ENCODE measurements around the gene DERA. TPM values are rescaled to one million over a fixed set of nuclear protein-coding genes. Genes with fewer than 3 reads are reported as not detected.

The DERA gene
- total RNA-seq, 2 donors from 2014 or later: 26.5 to 29.4 TPM

DNA sequence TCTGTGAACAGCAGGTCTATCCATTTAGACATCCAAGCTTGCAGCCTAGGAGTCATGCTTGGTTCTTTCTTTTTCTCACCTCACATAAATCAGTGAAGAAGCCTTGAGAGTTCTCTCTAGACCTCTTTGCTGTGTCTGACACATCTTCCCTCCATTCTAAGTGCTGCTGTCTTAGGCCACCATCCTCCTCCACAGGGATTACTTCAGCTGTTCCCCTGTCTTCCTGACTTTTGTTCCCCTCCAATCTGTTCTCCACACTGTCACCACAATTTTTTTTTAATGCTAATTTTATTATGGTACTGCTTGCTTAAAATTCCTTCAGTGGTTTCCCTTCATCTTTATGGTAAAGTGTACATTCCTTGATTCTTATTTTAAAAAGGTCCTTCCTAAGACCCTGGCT lies 71.8 kb downstream of the DERA start:
- H3K27ac Mint-ChIP-seq: no peak overlapping the region
- no peak for DNase-seq
- ATAC-seq (replicated peaks in 1 of 2): no peak
- H3K9me3 Mint-ChIP-seq: peaks cover 0 to 2% of the 10 kb centered on the region in 2 donors
- H3K4me3 Mint-ChIP-seq: no peak overlapping the region
- no peaks in the 10 kb centered on the region for H3K27me3 Mint-ChIP-seq (ENCODE audit: low read depth)
- peaks cover 11 to 12% of the 10 kb centered on the region in 2 donors for H3K36me3 Mint-ChIP-seq (ENCODE audit: insufficient read depth in 2 of 2)
- H3K4me1 Mint-ChIP-seq (ENCODE audit: low read depth): no peaks in the 10 kb centered on the region

GRCh38 chr12:15984097-15984800 lies 73.1 kb downstream of the DERA start:
- DNase-seq: no peak
- Mint-ChIP-seq H3K4me1 (ENCODE audit: low read depth) (no peaks in the 10 kb centered on the region), H3K4me3 (no peak overlapping the region), H3K9me3 (peaks cover 0 to 2% of the 10 kb centered on the region in 2 donors), H3K27me3 (ENCODE audit: low read depth) (no peaks in the 10 kb centered on the region), H3K36me3 (ENCODE audit: insufficient read depth in 2 of 2) (peaks cover 11 to 12% of the 10 kb centered on the region in 2 donors), H3K27ac (peak overlapping the region; percentile 54)
- no peak for ATAC-seq (replicated peaks in 1 of 2)

DNA sequence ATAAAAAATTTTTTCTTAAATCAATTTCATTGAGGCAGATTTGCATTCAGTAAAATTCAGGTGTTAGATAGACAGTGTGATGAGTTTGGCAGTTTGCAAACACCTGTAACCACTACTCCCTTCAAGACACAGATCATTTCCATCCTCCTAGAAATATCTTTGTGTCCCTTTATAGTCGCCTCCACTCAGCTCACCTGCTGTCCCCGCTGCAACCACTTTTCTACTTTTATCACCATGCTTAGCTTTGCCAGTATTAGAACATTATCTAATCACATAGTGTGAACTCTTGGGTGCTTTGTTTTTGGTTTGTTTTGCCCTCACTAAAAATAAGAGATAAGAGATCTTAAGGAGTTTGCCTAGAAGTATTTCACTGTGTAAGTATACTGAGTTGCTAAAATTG lies 73.8 kb downstream of the DERA start:
- peak overlapping the region; percentile 70 for H3K27ac Mint-ChIP-seq
- ATAC-seq (replicated peaks in 1 of 2) (no peak), DNase-seq (no peak)
- no peak overlapping the region for H3K4me3 Mint-ChIP-seq
- H3K4me1 Mint-ChIP-seq (ENCODE audit: low read depth): no peaks in the 10 kb centered on the region
- peaks cover 11 to 12% of the 10 kb centered on the region in 2 donors for H3K36me3 Mint-ChIP-seq (ENCODE audit: insufficient read depth in 2 of 2)
- H3K9me3 Mint-ChIP-seq: peaks cover 0 to 2% of the 10 kb centered on the region in 2 donors
- H3K27me3 Mint-ChIP-seq (ENCODE audit: low read depth): no peaks in the 10 kb centered on the region

DNA sequence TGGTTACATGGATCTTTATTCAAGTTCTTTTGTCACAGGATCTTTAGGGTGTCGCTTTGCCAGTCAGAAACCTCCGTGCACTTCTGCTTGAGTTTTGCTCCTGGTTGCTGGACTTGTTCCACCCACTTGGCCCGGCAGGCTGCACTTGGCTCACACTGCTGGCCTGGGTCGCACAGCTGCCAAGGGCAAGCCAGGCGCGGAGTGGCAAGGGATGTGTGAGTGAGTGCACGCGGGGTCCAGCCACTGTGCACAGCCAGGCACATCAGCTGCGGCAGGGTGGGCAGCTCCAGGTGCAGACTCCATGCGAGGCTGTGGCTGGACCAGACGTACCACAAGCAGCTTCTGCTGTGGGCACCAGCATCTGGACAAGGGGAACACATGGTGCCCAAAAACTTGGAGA lies 76.6 kb downstream of the DERA start:
- Mint-ChIP-seq H3K4me1 (ENCODE audit: low read depth) (no peaks in the 10 kb centered on the region), H3K36me3 (ENCODE audit: insufficient read depth in 2 of 2) (peaks cover 14 to 18% of the 10 kb centered on the region in 2 donors), H3K27ac (no peak overlapping the region), H3K4me3 (no peak overlapping the region), H3K9me3 (peaks cover 0 to 2% of the 10 kb centered on the region in 2 donors), H3K27me3 (ENCODE audit: low read depth) (no peaks in the 10 kb centered on the region)
- DNase-seq: no peak
- ATAC-seq (replicated peaks in 1 of 2): no peak

DNA sequence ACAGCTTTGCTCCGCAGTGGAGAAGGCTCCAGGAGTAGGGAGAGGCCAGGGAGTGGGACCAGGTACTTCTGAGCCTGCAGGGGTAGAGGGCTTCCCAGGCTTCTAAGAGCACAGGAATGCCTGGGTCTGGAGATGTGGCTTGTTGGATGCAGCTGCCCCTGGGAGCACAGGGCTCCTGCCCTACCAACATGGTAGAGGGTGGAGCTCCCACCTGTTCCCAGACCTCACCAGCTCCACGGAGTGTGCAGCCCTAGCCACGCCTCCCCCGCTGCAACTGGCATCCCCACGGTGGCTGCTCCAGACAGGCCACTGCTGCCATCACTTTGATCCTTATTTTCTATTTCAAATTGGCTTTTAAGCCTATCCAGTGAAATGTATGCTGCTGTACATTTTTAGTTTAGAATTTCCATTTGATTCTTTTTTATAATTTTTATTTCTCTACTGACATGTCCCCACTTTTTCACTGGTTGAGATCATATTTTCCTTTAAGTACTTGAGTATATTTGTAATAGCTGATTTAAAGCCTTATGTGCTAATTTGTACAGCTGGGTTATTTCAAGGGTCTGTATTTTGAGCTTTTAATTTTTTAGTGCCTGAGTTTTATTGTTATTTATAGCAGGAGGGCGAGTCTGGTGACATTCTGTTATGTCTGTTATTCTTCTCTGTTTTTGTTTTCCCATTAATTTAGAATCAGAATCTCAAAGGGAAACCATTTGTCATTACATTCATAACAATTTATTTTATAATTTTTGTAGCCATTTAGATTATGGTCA lies 78.0 kb downstream of the DERA start:
- Mint-ChIP-seq H3K9me3 (peaks cover 0 to 2% of the 10 kb centered on the region in 2 donors), H3K4me1 (ENCODE audit: low read depth) (no peaks in the 10 kb centered on the region), H3K27me3 (ENCODE audit: low read depth) (no peaks in the 10 kb centered on the region), H3K27ac (no peak overlapping the region), H3K4me3 (no peak overlapping the region), H3K36me3 (ENCODE audit: insufficient read depth in 2 of 2) (peaks cover 14 to 16% of the 10 kb centered on the region in 2 donors)
- DNase-seq (no peak), ATAC-seq (replicated peaks in 1 of 2) (no peak)

DNA sequence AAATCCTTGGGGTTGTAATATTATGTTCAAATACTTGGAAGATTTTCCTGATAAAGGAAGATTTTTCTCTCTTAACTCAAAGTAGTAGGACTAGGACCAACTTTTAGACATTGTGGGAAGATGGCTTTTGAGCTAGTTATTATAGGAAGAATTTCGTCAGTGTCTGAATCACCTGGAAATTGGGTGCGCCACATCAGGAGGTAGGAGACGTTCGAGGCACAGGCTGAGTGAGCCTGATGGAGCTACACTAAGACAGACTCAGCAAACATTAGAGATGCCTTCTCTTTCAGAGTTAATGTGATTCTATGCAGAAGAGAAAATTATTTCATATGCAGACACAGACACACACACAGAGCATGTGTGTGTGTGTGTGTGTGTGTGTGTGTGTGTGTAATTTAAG lies 84.7 kb downstream of the DERA start:
- H3K4me1 Mint-ChIP-seq (ENCODE audit: low read depth): no peaks in the 10 kb centered on the region
- ATAC-seq (replicated peaks in 1 of 2): no peak
- H3K27ac Mint-ChIP-seq: no peak overlapping the region

DNA sequence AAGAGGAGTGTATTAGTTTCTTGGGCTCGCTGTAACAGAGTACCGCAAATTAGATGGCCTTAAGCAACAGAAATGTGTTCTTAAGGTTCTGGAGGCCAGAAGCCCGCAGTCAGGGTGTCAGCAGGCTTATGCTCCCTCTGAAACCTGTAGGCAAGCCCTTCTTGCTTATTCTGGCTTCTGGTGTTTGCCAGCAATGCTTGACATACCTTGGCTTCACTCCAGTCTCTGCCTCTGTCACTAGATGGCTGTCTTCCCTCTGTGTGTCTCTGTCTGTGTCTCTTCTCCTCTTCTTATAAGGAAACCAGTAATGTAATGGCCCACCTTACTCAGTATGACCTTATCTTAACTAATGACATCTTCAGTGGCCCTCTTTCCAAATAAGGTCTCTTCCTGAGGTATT lies 85.1 kb downstream of the DERA start:
- Mint-ChIP-seq H3K36me3 (ENCODE audit: insufficient read depth in 2 of 2) (peaks cover 0 to 6% of the 10 kb centered on the region in 2 donors), H3K9me3 (no peaks in the 10 kb centered on the region), H3K27me3 (ENCODE audit: low read depth) (no peaks in the 10 kb centered on the region), H3K4me3 (no peak overlapping the region), H3K4me1 (ENCODE audit: low read depth) (no peaks in the 10 kb centered on the region), H3K27ac (no peak overlapping the region)
- no peak for ATAC-seq (replicated peaks in 1 of 2)
- no peak for DNase-seq

More for the DNA sequence above, 84.7 kb downstream of the DERA start:
- Mint-ChIP-seq H3K27me3 (ENCODE audit: low read depth) (no peaks in the 10 kb centered on the region), H3K4me3 (no peak overlapping the region), H3K9me3 (no peaks in the 10 kb centered on the region), H3K36me3 (ENCODE audit: insufficient read depth in 2 of 2) (peaks cover 2 to 9% of the 10 kb centered on the region in 2 donors)
- no peak for DNase-seq

GRCh38 chr12:15996948-15997347 lies 85.8 kb downstream of the DERA start:
- no peak for DNase-seq
- Mint-ChIP-seq H3K4me3 (no peak overlapping the region), H3K4me1 (ENCODE audit: low read depth) (no peaks in the 10 kb centered on the region), H3K36me3 (ENCODE audit: insufficient read depth in 2 of 2) (peaks cover 0 to 5% of the 10 kb centered on the region in 2 donors), H3K9me3 (no peaks in the 10 kb centered on the region), H3K27me3 (ENCODE audit: low read depth) (no peaks in the 10 kb centered on the region), H3K27ac (no peak overlapping the region)
- ATAC-seq (replicated peaks in 1 of 2): no peak

DNA sequence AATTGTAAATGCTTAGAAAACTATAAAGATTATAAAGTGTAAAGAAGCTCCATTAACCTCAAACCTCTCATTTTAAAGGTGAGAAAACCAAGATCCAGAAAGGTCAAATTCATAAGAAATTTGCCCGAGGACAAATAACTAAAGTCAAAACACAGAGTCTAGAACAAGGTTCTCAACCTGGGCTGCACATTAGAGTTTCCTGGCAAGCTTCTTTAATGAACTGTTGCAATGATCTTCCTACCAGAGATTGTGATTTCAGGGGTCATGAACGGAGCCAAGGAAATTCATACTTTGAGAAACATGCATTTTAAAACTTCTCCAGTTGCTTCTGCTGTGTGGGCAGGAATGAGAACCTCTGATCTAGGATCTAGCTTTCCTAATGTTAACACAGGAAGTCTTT lies 86.8 kb downstream of the DERA start:
- ATAC-seq (replicated peaks in 1 of 2) (no peak), DNase-seq (no peak)
- H3K27ac Mint-ChIP-seq: no peak overlapping the region
- H3K36me3 Mint-ChIP-seq (ENCODE audit: insufficient read depth in 2 of 2): peaks cover 0 to 5% of the 10 kb centered on the region in 2 donors
- no peaks in the 10 kb centered on the region for H3K4me1 Mint-ChIP-seq (ENCODE audit: low read depth)
- no peaks in the 10 kb centered on the region for H3K27me3 Mint-ChIP-seq (ENCODE audit: low read depth)
- H3K4me3 Mint-ChIP-seq: no peak overlapping the region
- H3K9me3 Mint-ChIP-seq: no peaks in the 10 kb centered on the region

DNA sequence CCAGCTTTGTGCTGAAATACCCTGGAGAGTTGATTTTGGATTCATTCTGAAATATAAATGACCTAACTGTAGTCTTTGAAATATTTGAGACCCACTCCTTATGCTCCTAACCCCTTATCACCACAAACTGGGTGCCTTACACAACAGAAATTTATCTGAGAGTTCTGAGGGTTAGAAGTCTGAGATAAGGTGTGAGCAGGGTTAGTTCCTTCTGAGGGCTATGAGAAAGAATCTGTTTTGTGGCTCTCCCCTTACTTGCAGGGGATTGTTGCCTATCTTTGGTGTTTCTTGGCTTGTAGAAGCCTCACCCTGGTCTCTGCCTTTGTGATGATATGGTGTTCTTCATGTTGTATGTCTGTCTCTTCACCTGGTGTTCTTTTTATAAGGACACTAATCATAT lies 91.7 kb downstream of the DERA start:
- Mint-ChIP-seq H3K9me3 (no peaks in the 10 kb centered on the region), H3K27ac (peak overlapping the region; percentile 17), H3K36me3 (ENCODE audit: insufficient read depth in 2 of 2) (peaks cover 1 to 6% of the 10 kb centered on the region in 2 donors), H3K27me3 (ENCODE audit: low read depth) (no peaks in the 10 kb centered on the region), H3K4me1 (ENCODE audit: low read depth) (no peaks in the 10 kb centered on the region), H3K4me3 (no peak overlapping the region)
- DNase-seq: no peak
- no peak for ATAC-seq (replicated peaks in 1 of 2)

- H3K9me3 Mint-ChIP-seq: peaks cover 0 to 1% of the 10 kb centered on the region in 2 donors
- no peaks in the 10 kb centered on the region for H3K27me3 Mint-ChIP-seq (ENCODE audit: low read depth)
- H3K36me3 Mint-ChIP-seq (ENCODE audit: insufficient read depth in 2 of 2): peaks cover 1 to 8% of the 10 kb centered on the region in 2 donors
- DNase-seq (no peak), ATAC-seq (replicated peaks in 1 of 2) (no peak)
- no peak overlapping the region for H3K27ac Mint-ChIP-seq
- no peak overlapping the region for H3K4me3 Mint-ChIP-seq
- H3K4me1 Mint-ChIP-seq (ENCODE audit: low read depth): no peaks in the 10 kb centered on the region
These were observed 92.3 kb downstream of the DERA start for GRCh38 chr12:16003460-16003859.

DNA sequence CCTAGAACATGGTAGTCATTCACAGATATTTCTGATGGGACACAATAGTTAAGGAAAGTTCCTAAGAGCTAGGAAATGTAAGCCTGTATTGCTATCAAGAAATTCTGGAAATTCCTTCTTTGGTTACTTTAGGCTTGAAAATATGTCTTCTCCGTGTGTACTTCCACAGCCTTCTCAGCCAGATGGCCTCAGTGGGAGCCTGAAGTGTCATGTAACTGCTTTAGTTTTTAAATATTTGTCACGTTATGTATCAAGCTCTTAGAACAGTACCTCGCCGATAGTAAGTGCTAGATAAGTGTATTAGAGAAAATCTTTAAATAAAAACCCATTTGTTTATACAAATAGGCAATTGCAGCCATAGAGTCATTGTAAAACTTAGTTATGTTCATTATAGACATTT lies 95.6 kb downstream of the DERA start:
- Mint-ChIP-seq H3K4me1 (ENCODE audit: low read depth) (no peaks in the 10 kb centered on the region), H3K27ac (no peak overlapping the region), H3K36me3 (ENCODE audit: insufficient read depth in 2 of 2) (peaks cover 1 to 8% of the 10 kb centered on the region in 2 donors), H3K9me3 (peaks cover 2 to 3% of the 10 kb centered on the region in 2 donors), H3K27me3 (ENCODE audit: low read depth) (no peaks in the 10 kb centered on the region), H3K4me3 (no peak overlapping the region)
- no peak for ATAC-seq (replicated peaks in 1 of 2)
- no peak for DNase-seq

GRCh38 chr12:16008421-16008824 lies 97.3 kb downstream of the DERA start:
- Mint-ChIP-seq H3K27ac (no peak overlapping the region), H3K4me1 (ENCODE audit: low read depth) (no peaks in the 10 kb centered on the region), H3K36me3 (ENCODE audit: insufficient read depth in 2 of 2) (peaks cover 4 to 13% of the 10 kb centered on the region in 2 donors), H3K4me3 (no peak overlapping the region), H3K27me3 (ENCODE audit: low read depth) (no peaks in the 10 kb centered on the region), H3K9me3 (peaks cover 4 to 5% of the 10 kb centered on the region in 2 donors)
- no peak for ATAC-seq (replicated peaks in 1 of 2)
- no peak for DNase-seq
